Lower leg skin (tissue), 3 donors: ENCODE measurements around the gene TSTD2.

Experiments
- CTCF ChIP-seq, 3 donors: fragments of 450-650 bp; IDR thresholded peaks; one replicate each; pipeline ENCODE4 v1.5.1; 2016; ENCODE audit warnings: antibody characterized with exemption in 3 of 3, mild to moderate bottlenecking in 3 of 3, moderate library complexity in 2 of 3
- POLR2A ChIP-seq, 2 donors: fragments of 450-650 bp; IDR thresholded peaks; one replicate each; pipeline ENCODE4 v1.6.1; 2016 to 2017; ENCODE audit warnings: antibody characterized with exemption in 2 of 2, mild to moderate bottlenecking in 1 of 2, moderate library complexity in 1 of 2

DNA sequence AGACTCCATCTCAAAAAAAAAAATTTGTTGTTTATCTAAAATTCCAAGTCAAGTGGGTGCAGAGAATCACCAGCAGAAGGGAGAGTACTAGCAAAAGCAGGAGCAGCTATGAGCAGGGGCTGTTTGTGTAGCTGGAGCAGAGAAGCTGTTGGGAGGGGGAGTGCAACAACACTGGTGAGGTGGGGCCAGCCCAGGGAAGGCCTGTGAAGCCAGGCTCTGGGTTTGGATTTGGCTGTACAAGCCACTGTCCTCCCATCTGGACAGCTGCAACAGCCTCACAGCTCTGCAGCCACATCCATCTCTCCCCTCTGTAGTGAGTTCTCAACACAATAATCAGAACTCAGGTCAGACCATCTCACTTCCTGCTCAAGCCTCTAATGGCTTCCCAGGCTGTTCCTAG, 72.3 kb downstream of the TSTD2 start:
- TF ChIP-seq CTCF (IDR thresholded peaks at IDR 0.05) (no peak), POLR2A (IDR thresholded peaks at IDR 0.05) (no peak)
